ENCODE results near the gene TRAK2.

GRCh38 chr2:201361078-201361733 is 90.1 kb downstream of the TRAK2 start:
- TF ChIP-seq CTCF (IDR thresholded peaks at IDR 0.05; ENCODE audit: poor library complexity) (no peak), EZH2 (IDR thresholded peaks at IDR 0.05; ENCODE audit: borderline replicate concordance) (no peak)

Data from hepatocyte (in vitro differentiated cells).